Epithelial cell of esophagus (primary cell): ENCODE measurements around the gene CHD5.

ENCODE experiments used
- DNase-seq: peaks from one replicate; pipeline ENCODE4 v3.0.0; 2010; ENCODE audit warnings: low read depth
- H3K4me3 ChIP-seq: 2 replicates; pipeline ENCODE4 v1.5.1; 2011; ENCODE audit warnings: mild to moderate bottlenecking, low read length, control low read depth
- CTCF ChIP-seq: IDR thresholded peaks from 2 replicates; pipeline ENCODE4 v1.5.1; 2011; ENCODE audit warnings: low read depth, mild to moderate bottlenecking, low read length, control low read depth, inconsistent platforms; ENCODE audit not compliant: insufficient read depth; ENCODE audit errors: missing control alignments

The CHD5 gene

GRCh38 chr1:6200188-6200809, 20.2 kb upstream of the CHD5 start:
- no peak for TF ChIP-seq CTCF
- DNase-seq, result no peak
- peak overlapping the region; percentile 98 for H3K4me3 ChIP-seq

DNA sequence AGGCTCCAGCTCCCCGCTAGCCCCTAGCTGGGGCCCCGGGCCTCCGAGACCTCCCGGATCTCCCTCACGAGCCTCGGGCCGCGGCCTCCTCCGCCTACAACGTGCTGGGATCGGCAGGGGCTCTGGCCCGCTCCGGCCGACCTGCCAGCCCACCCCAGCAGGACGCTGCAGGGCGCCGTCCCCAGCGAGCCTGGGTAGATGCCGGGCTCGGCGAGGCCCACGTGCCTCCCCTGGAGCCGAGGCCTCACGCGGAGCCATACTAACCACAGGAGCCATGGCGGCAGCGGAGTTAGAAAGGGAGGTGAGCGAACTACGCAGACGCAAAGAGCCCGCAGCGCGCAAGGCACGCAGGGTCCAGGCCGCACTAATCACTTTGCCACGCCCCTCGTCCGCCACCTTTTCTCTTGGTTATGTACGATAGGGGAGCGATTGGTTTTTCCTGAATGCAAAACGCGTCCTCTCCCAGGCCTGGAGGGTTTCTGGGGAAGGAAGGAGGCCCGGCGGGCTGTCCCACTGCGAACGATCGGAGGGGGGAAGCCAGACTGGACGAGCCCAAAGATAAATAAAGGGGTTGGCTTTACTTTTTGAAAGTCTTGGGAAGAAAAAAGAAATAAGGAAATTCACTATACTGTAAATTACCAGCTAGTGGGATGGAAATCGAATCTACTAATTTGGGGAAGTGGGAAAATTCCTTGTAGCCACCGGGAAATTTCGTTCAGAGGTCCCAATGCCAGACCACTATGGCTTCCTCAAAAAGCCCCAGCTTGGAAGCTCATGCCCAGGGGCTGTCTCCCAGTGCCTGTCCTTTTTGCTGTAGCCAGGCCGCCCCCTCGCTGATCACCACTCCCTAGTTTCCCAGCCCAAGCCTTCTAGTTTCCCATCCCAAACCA, 19.4 kb upstream of the CHD5 start, which contains the start of gene RPL22:
Gene RPL22 (minus strand): TSS at position 298 of the 890 bp plus-strand sequence. CDS start 22 bp downstream, at position 276.
- DNase-seq, result peak; percentile 99
- H3K4me3 ChIP-seq, result peak within 1 kb of the TSS; percentile 98
- TF ChIP-seq CTCF, result no peak

DNA sequence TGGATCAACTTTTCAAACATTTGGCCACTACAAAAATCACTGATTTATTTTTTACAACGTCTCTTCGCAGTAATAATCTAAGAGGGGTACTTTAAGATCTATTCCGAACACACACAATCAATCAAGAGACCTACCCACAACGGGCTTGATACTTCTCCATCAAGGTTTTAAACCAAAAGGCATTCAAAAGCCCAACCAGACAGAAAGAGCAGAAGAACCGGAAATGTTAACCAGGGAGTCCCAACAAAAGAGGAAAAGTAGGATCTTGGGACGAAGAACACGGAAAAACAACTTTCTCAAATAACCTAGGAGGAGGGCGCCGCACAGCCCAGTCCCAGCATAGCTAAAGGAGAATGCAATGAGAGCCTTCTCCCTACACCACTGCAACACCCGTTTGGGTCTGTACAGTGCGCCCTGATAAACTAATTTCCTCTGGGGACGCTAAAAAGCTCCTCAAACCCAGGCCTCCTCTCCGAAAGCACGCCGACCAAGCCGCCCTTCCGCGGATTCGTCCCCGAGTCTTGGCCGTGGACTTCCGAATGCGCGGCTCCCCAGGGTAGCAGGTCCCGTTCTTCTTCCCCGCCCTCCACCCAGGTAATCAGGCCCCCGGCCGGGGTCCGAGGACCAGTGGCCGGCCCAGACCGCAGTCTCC, 18.7 kb upstream of the CHD5 start:
- H3K4me3 ChIP-seq, result peak overlapping the region; percentile 98
- no peak for TF ChIP-seq CTCF
- no peak for DNase-seq

DNA sequence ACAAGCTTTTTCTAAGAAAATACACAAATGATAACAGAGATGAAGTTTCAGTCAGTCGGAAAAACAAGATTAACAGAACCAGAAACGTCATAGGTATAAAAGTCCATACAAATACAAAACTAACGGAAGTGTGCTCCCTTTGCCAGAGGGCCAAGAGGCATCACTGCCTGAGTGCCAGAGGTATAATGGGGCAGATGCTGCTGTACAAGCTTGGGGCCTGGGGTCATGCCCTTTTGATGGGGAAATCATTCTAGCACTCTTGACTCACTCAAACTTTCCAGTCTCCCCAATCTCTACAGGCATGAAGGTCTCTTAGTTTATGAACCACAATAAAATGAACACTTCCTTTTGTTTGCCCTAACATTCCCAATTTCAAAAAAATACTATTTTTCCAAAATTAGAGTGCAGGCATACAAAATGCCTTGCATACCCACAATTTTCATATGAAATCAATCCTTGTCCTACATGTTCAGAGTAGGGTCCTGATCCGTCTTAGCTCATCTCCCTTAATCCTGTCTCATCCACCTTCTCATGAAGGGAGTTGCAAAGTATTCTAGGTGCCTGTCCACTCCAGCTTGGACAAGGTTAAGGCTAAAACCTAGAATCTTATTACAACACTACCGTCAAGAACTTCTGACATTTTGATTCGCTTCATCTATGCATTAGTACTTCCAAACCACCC, 17.8 kb upstream of the CHD5 start:
- TF ChIP-seq CTCF, result no peak
- peak overlapping the region; percentile 98 for H3K4me3 ChIP-seq
- no peak for DNase-seq

DNA sequence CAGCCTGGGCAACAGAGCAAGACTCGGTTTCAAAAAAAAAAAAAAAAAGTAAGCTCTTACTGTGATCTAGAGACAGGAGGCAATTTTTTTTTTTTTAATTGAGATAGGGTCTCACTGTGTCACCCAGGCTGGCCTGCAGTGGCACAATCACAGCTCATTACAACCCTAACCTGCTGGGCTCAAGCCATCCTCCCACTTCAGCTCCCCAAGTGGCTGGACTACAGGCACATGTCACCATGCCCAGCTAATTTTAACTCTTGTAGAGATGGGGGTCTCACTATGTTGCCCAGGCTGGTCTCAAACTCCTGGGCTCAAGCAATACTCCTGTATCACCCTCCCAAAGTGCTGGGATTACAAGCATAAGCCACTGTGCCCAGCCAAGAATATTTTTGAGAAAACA, 11.8 kb upstream of the CHD5 start:
- TF ChIP-seq CTCF, result no peak
- no peak for DNase-seq
- no peak overlapping the region for H3K4me3 ChIP-seq

DNA sequence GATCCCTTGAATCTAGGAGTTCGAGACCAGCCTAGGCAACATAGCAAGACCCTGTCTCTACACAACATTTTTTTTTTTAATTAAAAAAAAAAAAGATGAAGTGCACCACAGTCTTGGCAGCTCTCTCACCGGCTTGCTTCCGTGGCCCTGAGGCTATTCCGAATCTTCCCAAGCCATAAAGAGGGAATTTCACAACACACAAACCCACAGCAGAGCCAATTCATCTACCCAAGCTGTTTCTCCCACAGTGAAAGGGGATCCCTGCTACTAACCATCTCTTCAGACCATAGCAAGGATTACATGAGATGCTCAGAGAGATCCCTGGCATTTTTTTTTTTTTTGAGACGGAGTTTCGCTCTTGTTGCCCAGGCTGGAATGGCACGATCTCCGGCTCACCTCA, 8.3 kb upstream of the CHD5 start:
- TF ChIP-seq CTCF, result no peak
- H3K4me3 ChIP-seq, result no peak overlapping the region
- DNase-seq, result no peak
